22Rv1 (cell line): ENCODE data around the gene TMTC2.

Source experiments
- H3K27ac ChIP-seq: fragments of 450-650 bp; 2 replicates; pipeline ENCODE4 v1.5.1; 2017
- CTCF ChIP-seq: fragments of 450-650 bp; IDR thresholded peaks from 2 replicates; pipeline ENCODE4 v1.5.1; 2017; ENCODE audit warnings: mild to moderate bottlenecking
- ZFX ChIP-seq: fragments of 450-650 bp; IDR thresholded peaks from 2 replicates; pipeline ENCODE4 v1.6.1; 2017; ENCODE audit warnings: antibody characterized with exemption, borderline replicate concordance

The TMTC2 gene

GRCh38 chr12:83046019-83046418 lies 359.3 kb downstream of the TMTC2 start:
- H3K27ac ChIP-seq, result no peak overlapping the region
- no peak for TF ChIP-seq CTCF
- no peak for TF ChIP-seq ZFX

- TF ChIP-seq CTCF, result no peak
- TF ChIP-seq ZFX, result no peak
- no peak overlapping the region for H3K27ac ChIP-seq
Observed at GRCh38 chr12:83049306-83049705, 362.6 kb downstream of the TMTC2 start.

- no peak overlapping the region for H3K27ac ChIP-seq
- TF ChIP-seq ZFX (no peak), CTCF (no peak)
Observed at GRCh38 chr12:83052890-83053541, 366.3 kb downstream of the TMTC2 start.

- TF ChIP-seq ZFX, result no peak
- no peak for TF ChIP-seq CTCF
- H3K27ac ChIP-seq, result no peak overlapping the region
Observed at GRCh38 chr12:83057436-83057835, 370.7 kb downstream of the TMTC2 start.

- H3K27ac ChIP-seq, result no peak overlapping the region
- TF ChIP-seq ZFX (no peak), CTCF (no peak)
Observed at GRCh38 chr12:83059107-83059506, 372.4 kb downstream of the TMTC2 start.

GRCh38 chr12:83065562-83065961 lies 378.9 kb downstream of the TMTC2 start:
- no peak for TF ChIP-seq ZFX
- TF ChIP-seq CTCF, result no peak
- H3K27ac ChIP-seq, result no peak overlapping the region

GRCh38 chr12:83067981-83068380 lies 381.3 kb downstream of the TMTC2 start:
- TF ChIP-seq ZFX (no peak), CTCF (no peak)
- no peak overlapping the region for H3K27ac ChIP-seq
